Body of pancreas (tissue), 4 donors: Measurements from ENCODE around the gene COL24A1. TPM values are rescaled to one million over a fixed set of nuclear protein-coding genes. Genes with fewer than 3 reads are reported as not detected.

Experiments
- ATAC-seq: fragments of 150-250 bp; one replicate; pipeline ENCODE4 v1.9.1; 2016
- DNase-seq, 4 donors: peaks; one replicate each; pipeline ENCODE4 v3.0.0-alpha.2; 2019
- H3K27ac ChIP-seq, 4 donors: fragments of 200-600 bp; sonication (generic); 1 replicate in 3 of 4; 2 replicates in 1 of 4; pipeline versions ENCODE4 v1.5.1 to v1.6.1; 2016 to 2019; ENCODE audit warnings: mild to moderate bottlenecking in 1 of 4, mixed read lengths in 1 of 4, moderate library complexity in 1 of 4
- H3K27me3 ChIP-seq, 2 donors: fragments of 200-600 bp; sonication (generic); one replicate each; pipeline ENCODE4 v1.6.0; 2016; ENCODE audit warnings: mild to moderate bottlenecking in 1 of 2
- H3K36me3 ChIP-seq, 2 donors: fragments of 200-600 bp; sonication (generic); replicated peaks in 1 of 2; 2 replicates each; pipeline ENCODE4 v1.5.1; 2016; ENCODE audit warnings: low read depth in 2 of 2; ENCODE audit not compliant: insufficient read depth in 1 of 2
- H3K4me1 ChIP-seq: fragments of 200-600 bp; sonication (generic); one replicate; pipeline ENCODE4 v1.6.0; 2016
- H3K4me3 ChIP-seq, 2 donors: fragments of 200-600 bp; sonication (generic); 1 replicate in 1 of 2; 2 replicates in 1 of 2; pipeline ENCODE4 v1.5.1; 2016 to 2019
- H3K9me3 ChIP-seq, 3 donors: fragments of 200-600 bp; sonication (generic); 1 replicate in 2 of 3; 2 replicates in 1 of 3; pipeline ENCODE4 v1.5.1; 2016
- CTCF ChIP-seq, 7 experiments: fragments of 450-650 bp in 4 of 7; fragments of 200-600 bp in 3 of 7; sonication (generic) in 3 of 7; IDR thresholded peaks; one replicate each; pipeline ENCODE4 v1.5.1; 2016 to 2019; ENCODE audit warnings: antibody characterized with exemption in 7 of 7
- POLR2A ChIP-seq, 3 donors: fragments of 450-650 bp; IDR thresholded peaks; one replicate each; pipeline ENCODE4 v1.6.1; 2016; ENCODE audit warnings: antibody characterized with exemption in 3 of 3, mild to moderate bottlenecking in 2 of 3
- WGBS, 2 donors: methylation state at CpG; one replicate each; pipeline ENCODE4 v1.1.5; 2017; 5-methylcytosine and 5-hydroxymethylcytosine counted together
- intact Hi-C: fragments of 100-400 bp; cut with DNase I; formaldehyde crosslinking; loops from one replicate; pipeline ENCODE4 v1.15.1; 2023
- total RNA-seq, 2 donors: library from RNA; depleted of rRNA; stranded (reverse); fragments of >200 nt; gene quantifications; one replicate each; pipeline ENCODE4 v1.1.0, GENCODE V29; 2016

COL24A1 gene
- total RNA-seq, 2 donors from 2014 or later = under 0.01 TPM; not detected in 1

GRCh38 chr1:86063721-86064120 lies 92.9 kb downstream of the COL24A1 start:
- TF ChIP-seq CTCF (IDR thresholded peaks at IDR 0.05) (no peak), POLR2A (IDR thresholded peaks at IDR 0.05) (no peak)
- Histone ChIP-seq H3K4me1 (no peaks in the 10 kb centered on the region), H3K4me3 (no peak overlapping the region), H3K27me3 (no peaks in the 10 kb centered on the region), H3K9me3 (no peaks in the 10 kb centered on the region), H3K27ac (no peak overlapping the region), H3K36me3 (no peaks in the 10 kb centered on the region)
- no peak for DNase-seq
- intact Hi-C loops = no loop called here
- 54 to 56% methylated on average over 1 of the region's 1 CpG for WGBS, 2 donors
- no peak for ATAC-seq

GRCh38 chr1:86062453-86062852 lies 94.1 kb downstream of the COL24A1 start:
- no peaks in the 10 kb centered on the region for H3K36me3 ChIP-seq
- no peak for DNase-seq
- H3K4me1 ChIP-seq = no peaks in the 10 kb centered on the region
- intact Hi-C loops = no loop called here
- no peak for ATAC-seq
- no peaks in the 10 kb centered on the region for H3K9me3 ChIP-seq
- H3K27me3 ChIP-seq = no peaks in the 10 kb centered on the region
- no peak overlapping the region for H3K27ac ChIP-seq
- 38 to 46% methylated on average over 3 of the region's 3 CpGs for WGBS, 2 donors
- no peak overlapping the region for H3K4me3 ChIP-seq
- TF ChIP-seq POLR2A (IDR thresholded peaks at IDR 0.05) = no peak
- no peak for TF ChIP-seq CTCF (IDR thresholded peaks at IDR 0.05)

- H3K27me3 ChIP-seq = no peaks in the 10 kb centered on the region
- H3K4me3 ChIP-seq = no peak overlapping the region
- intact Hi-C loops = no loop called here
- 36 to 64% methylated on average over 2 of the region's 2 CpGs for WGBS, 2 donors
- DNase-seq (no peak), ATAC-seq (no peak)
- no peaks in the 10 kb centered on the region for H3K9me3 ChIP-seq
- H3K36me3 ChIP-seq = no peaks in the 10 kb centered on the region
- H3K27ac ChIP-seq = no peak overlapping the region
- no peaks in the 10 kb centered on the region for H3K4me1 ChIP-seq
- TF ChIP-seq POLR2A (IDR thresholded peaks at IDR 0.05) (no peak), CTCF (IDR thresholded peaks at IDR 0.05) (no peak)
Observed at GRCh38 chr1:86061551-86061990, 95.0 kb downstream of the COL24A1 start.

- no peaks in the 10 kb centered on the region for H3K27me3 ChIP-seq
- 81 to 88% methylated on average over 2 of the region's 2 CpGs for WGBS, 2 donors
- H3K36me3 ChIP-seq = no peaks in the 10 kb centered on the region
- no peaks in the 10 kb centered on the region for H3K9me3 ChIP-seq
- H3K4me3 ChIP-seq = no peak overlapping the region
- DNase-seq (no peak), ATAC-seq (no peak)
- intact Hi-C loops = no loop called here
- no peak overlapping the region for H3K27ac ChIP-seq
- no peaks in the 10 kb centered on the region for H3K4me1 ChIP-seq
- TF ChIP-seq POLR2A (IDR thresholded peaks at IDR 0.05) (no peak), CTCF (IDR thresholded peaks at IDR 0.05) (no peak)
Observed at GRCh38 chr1:86054396-86054795, 102.2 kb downstream of the COL24A1 start.

GRCh38 chr1:86052948-86053698 lies 103.4 kb downstream of the COL24A1 start:
- ATAC-seq (no peak), DNase-seq (no peak)
- Histone ChIP-seq H3K27ac (no peak overlapping the region), H3K9me3 (no peaks in the 10 kb centered on the region), H3K4me1 (no peaks in the 10 kb centered on the region), H3K4me3 (no peak overlapping the region), H3K36me3 (no peaks in the 10 kb centered on the region), H3K27me3 (no peaks in the 10 kb centered on the region)
- TF ChIP-seq POLR2A (IDR thresholded peaks at IDR 0.05) (no peak), CTCF (IDR thresholded peaks at IDR 0.05) (no peak)
- 64 to 67% methylated on average over 2 of the region's 2 CpGs for WGBS, 2 donors
- intact Hi-C loops = no loop called here
